IMR-90 (cell line): Measurements from ENCODE around the gene PIK3C3. TPM values are rescaled to one million over a fixed set of nuclear protein-coding genes. Genes with fewer than 3 reads are reported as not detected.
A peak's percentile ranks its signal among the peaks of the same experiment; 100 is the strongest.

Experiments
- ATAC-seq: fragments of 200-7000 bp; cut with Tn5 transposase; 2 replicates; pipeline ENCODE4 v1.9.1; 2020; ENCODE audit warnings: low read depth, mild to moderate bottlenecking, moderate library complexity
- BruUV-seq: library from RNA; stranded (reverse); fragments of 400-500 nt; replicated peaks from 2 replicates; lab custom pipeline; 2021; lab: Mats Ljungman, UMichigan
- CTCF ChIA-PET: fragments of 300-600 bp; formaldehyde crosslinking; extraction: SDS; loops from one replicate; lab custom pipeline; 2021; ENCODE audit warnings: antibody characterized with exemption; lab: Yijun Ruan, JAX
- POLR2A ChIA-PET: fragments of 300-600 bp; sonication (Branson Sonifier 250); formaldehyde crosslinking; loops from one replicate; lab custom pipeline; 2022; ENCODE audit warnings: antibody characterized with exemption; ENCODE audit not compliant: unreplicated experiment; lab: Charles Lee
- DNase-seq: peaks from one replicate; pipeline ENCODE4 v3.0.0; 2013
- H2AFZ ChIP-seq: replicated peaks from 2 replicates; pipeline ENCODE3; 2013; ENCODE audit warnings: low read length, mild to moderate bottlenecking; ENCODE audit not compliant: poor library complexity
- H2AK5ac ChIP-seq: 2 replicates; pipeline ENCODE4 v1.6.1; 2013; ENCODE audit warnings: low read depth, low read length, inconsistent platforms
- H2AK9ac ChIP-seq: replicated peaks from 2 replicates; pipeline ENCODE3; 2013; ENCODE audit warnings: mild to moderate bottlenecking, low read depth, low read length, moderate library complexity; ENCODE audit not compliant: poor library complexity
- H2BK120ac ChIP-seq: 2 replicates; pipeline ENCODE4 v1.6.1; 2013; ENCODE audit warnings: low read depth, low read length, inconsistent platforms
- H2BK15ac ChIP-seq: 3 replicates; pipeline ENCODE4 v1.6.1; 2013; ENCODE audit warnings: low read depth, low read length, inconsistent platforms
- H2BK20ac ChIP-seq: 2 replicates; pipeline ENCODE4 v1.6.1; 2013; ENCODE audit warnings: low read depth, mild to moderate bottlenecking, inconsistent platforms, low read length, moderate library complexity
- H2BK5ac ChIP-seq: 2 replicates; pipeline ENCODE4 v1.6.1; 2013; ENCODE audit warnings: mild to moderate bottlenecking, low read depth, low read length, inconsistent platforms; ENCODE audit not compliant: poor library complexity, severe bottlenecking
- H3K14ac ChIP-seq: replicated peaks from 2 replicates; pipeline ENCODE4 v1.6.1; 2013; ENCODE audit warnings: low read depth, low read length, inconsistent platforms
- H3K18ac ChIP-seq: 2 replicates; pipeline ENCODE4 v1.6.1; 2013; ENCODE audit warnings: low read depth, low read length, control low read depth
- H3K23ac ChIP-seq: 2 replicates; pipeline ENCODE4 v1.6.1; 2013; ENCODE audit warnings: low read depth, low read length, inconsistent platforms
- H3K27ac ChIP-seq: 2 replicates; pipeline ENCODE4 v1.5.1; 2013; ENCODE audit warnings: mild to moderate bottlenecking, control low read depth, low read length; ENCODE audit not compliant: insufficient read depth
- H3K27me3 ChIP-seq: 2 replicates; pipeline ENCODE4 v1.6.1; 2013; ENCODE audit warnings: low read length; ENCODE audit not compliant: control insufficient read depth, insufficient read depth
- H3K36me3 ChIP-seq: 2 replicates; pipeline ENCODE4 v1.6.1; 2013; ENCODE audit warnings: low read length, mixed read lengths; ENCODE audit not compliant: control insufficient read depth, insufficient read depth
- H3K4ac ChIP-seq: 2 replicates; pipeline ENCODE4 v1.6.1; 2013; ENCODE audit warnings: low read depth, low read length, inconsistent platforms
- H3K4me1 ChIP-seq: 2 replicates; pipeline ENCODE4 v1.6.1; 2013; ENCODE audit warnings: low read length, mixed read lengths; ENCODE audit not compliant: control insufficient read depth, insufficient read depth
- H3K4me2 ChIP-seq: 2 replicates; pipeline ENCODE4 v1.6.1; 2013; ENCODE audit warnings: low read depth, mild to moderate bottlenecking, control low read depth, low read length, moderate library complexity
- H3K4me3 ChIP-seq: 2 replicates; pipeline ENCODE4 v1.5.1; 2013; ENCODE audit warnings: low read depth, mild to moderate bottlenecking, control low read depth, low read length, moderate library complexity; ENCODE audit not compliant: insufficient read depth
- H3K56ac ChIP-seq: 2 replicates; pipeline ENCODE4 v1.6.1; 2013; ENCODE audit warnings: low read length, inconsistent platforms; ENCODE audit not compliant: insufficient read depth; ENCODE audit errors: extremely low read depth
- H3K79me1 ChIP-seq, 2 experiments: 2 replicates each; pipeline ENCODE4 v1.6.1; 2013; ENCODE audit warnings: low read length in 2 of 2, inconsistent platforms in 1 of 2, low read depth in 1 of 2
- H3K9ac ChIP-seq: 2 replicates; pipeline ENCODE4 v1.6.1; 2013; ENCODE audit warnings: low read depth, low read length, control low read depth
- H3K9me1 ChIP-seq: 2 replicates; pipeline ENCODE4 v1.6.1; 2013; ENCODE audit warnings: low read length, inconsistent platforms; ENCODE audit not compliant: insufficient read depth
- H3K9me3 ChIP-seq: 2 replicates; pipeline ENCODE4 v1.6.1; 2013; ENCODE audit warnings: low read length; ENCODE audit not compliant: control insufficient read depth, insufficient read depth
- H4K20me1 ChIP-seq: 2 replicates; pipeline ENCODE4 v1.6.1; 2013; ENCODE audit warnings: low read length, inconsistent platforms; ENCODE audit not compliant: insufficient read depth
- H4K5ac ChIP-seq: 2 replicates; pipeline ENCODE4 v1.6.1; 2013; ENCODE audit warnings: mild to moderate bottlenecking, low read depth, low read length, control low read depth
- H4K8ac ChIP-seq, 2 experiments: 2 replicates each; pipeline ENCODE4 v1.6.1; 2013; ENCODE audit warnings: low read depth in 2 of 2, low read length in 2 of 2, control low read depth in 1 of 2, inconsistent platforms in 1 of 2
- H4K91ac ChIP-seq: 2 replicates; pipeline ENCODE4 v1.6.1; 2013; ENCODE audit warnings: low read depth, low read length, inconsistent platforms; ENCODE audit not compliant: insufficient read depth
- BHLHE40 ChIP-seq: fragments of 150-350 bp; IDR thresholded peaks from 2 replicates; pipeline ENCODE4 v1.6.1; 2016; ENCODE audit warnings: mild to moderate bottlenecking, low read depth, low read length
- CEBPB ChIP-seq: IDR thresholded peaks from 2 replicates; pipeline ENCODE4 v1.6.1; 2012; ENCODE audit warnings: low read depth, low read length, improper control_type of control experiment
- CHD1 ChIP-seq: IDR thresholded peaks from 2 replicates; pipeline ENCODE4 v1.6.1; 2012; ENCODE audit warnings: low read depth, low read length, improper control_type of control experiment
- FOS ChIP-seq: fragments of 150-350 bp; IDR thresholded peaks from 2 replicates; pipeline ENCODE4 v1.6.1; 2016; ENCODE audit warnings: low read depth, low read length
- MAFK ChIP-seq: IDR thresholded peaks from 2 replicates; pipeline ENCODE4 v1.6.1; 2012; ENCODE audit warnings: low read depth, low read length, improper control_type of control experiment
- MAZ ChIP-seq: IDR thresholded peaks from 2 replicates; pipeline ENCODE4 v1.6.1; 2012; ENCODE audit warnings: low read depth, mild to moderate bottlenecking, low read length, improper control_type of control experiment, moderate library complexity, borderline replicate concordance
- NFE2L2 ChIP-seq: fragments of 150-350 bp; IDR thresholded peaks from 2 replicates; pipeline ENCODE4 v1.6.1; 2016; ENCODE audit warnings: low read depth, mild to moderate bottlenecking, low read length
- POLR2A ChIP-seq: IDR thresholded peaks from 2 replicates; pipeline ENCODE4 v1.6.1; 2012; ENCODE audit warnings: mild to moderate bottlenecking, low read depth, low read length
- RAD21 ChIP-seq: IDR thresholded peaks from 2 replicates; pipeline ENCODE4 v1.6.1; 2012; ENCODE audit warnings: low read length, improper control_type of control experiment
- RCOR1 ChIP-seq: IDR thresholded peaks from 2 replicates; pipeline ENCODE4 v1.6.1; 2012; ENCODE audit warnings: mild to moderate bottlenecking, low read length, improper control_type of control experiment; ENCODE audit not compliant: insufficient replicate concordance
- RFX5 ChIP-seq: IDR thresholded peaks from 2 replicates; pipeline ENCODE4 v1.8.0; 2012; ENCODE audit warnings: low read depth, mild to moderate bottlenecking, low read length, moderate library complexity
- SMC3 ChIP-seq: fragments of 150-350 bp; IDR thresholded peaks from 2 replicates; pipeline ENCODE4 v1.6.1; 2016; ENCODE audit warnings: low read depth, mild to moderate bottlenecking, antibody characterized with exemption, low read length, moderate library complexity
- WGBS, 2 experiments: methylation state at CpG; one replicate each; pipeline versions ENCODE4 v1.1.5 to v1.1.7; 2013; ENCODE audit warnings: missing lambda C conversion rate in 2 of 2; ENCODE audit not compliant: insufficient read length in 1 of 2; ENCODE audit errors: extremely low coverage in 2 of 2; 5-methylcytosine and 5-hydroxymethylcytosine counted together
- dilution Hi-C: fragments of 300-500 bp; cut with HindIII; formaldehyde crosslinking; loops from one replicate; pipeline ENCODE4 v1.14.3; 2018; ENCODE audit warnings: low sequenced_read_pairs; ENCODE audit not compliant: unreplicated experiment
- in situ Hi-C: fragments of 300-500 bp; cut with MboI; formaldehyde crosslinking; loops from 3 replicates; pipeline ENCODE4 v1.14.3; 2019; ENCODE audit warnings: low sequenced_read_pairs, inconsistent platforms, mixed read lengths
- intact Hi-C: fragments of 100-400 bp; cut with micrococcal nuclease; formaldehyde crosslinking; loops from 2 replicates; pipeline ENCODE4 v1.10.0; 2022
- polyA plus RNA-seq, 3 experiments: library from polyadenylated mRNA; depleted of rRNA; stranded (reverse); fragments of >200 nt; gene quantifications; 2 replicates each; pipeline ENCODE4 v1.2.3, GENCODE V29; 2012; ENCODE audit warnings: low replicate concordance in 1 of 3
- total RNA-seq: library from RNA; depleted of rRNA; stranded (reverse); fragments of >200 nt; gene quantifications from 2 replicates; pipeline ENCODE4 v1.2.3, GENCODE V29; 2012
- TF ChIP-seq, protein P1 (sequence below): conservative IDR thresholded peaks from 2 replicates; pipeline ENCODE4 v1.5.1; 2012; ENCODE audit warnings: mild to moderate bottlenecking, low read depth, low read length, improper control_type of control experiment
- TF ChIP-seq, protein P2 (sequence below): fragments of 150-350 bp; IDR thresholded peaks from 2 replicates; pipeline ENCODE4 v1.6.1; 2016; ENCODE audit warnings: low read depth, mild to moderate bottlenecking, low read length, moderate library complexity, borderline replicate concordance

Gene PIK3C3
- total and polyA plus RNA-seq, 2 of the 4 experiments (the other 2 are of a cell fraction), result 41.2 to 57.2 TPM

DNA sequence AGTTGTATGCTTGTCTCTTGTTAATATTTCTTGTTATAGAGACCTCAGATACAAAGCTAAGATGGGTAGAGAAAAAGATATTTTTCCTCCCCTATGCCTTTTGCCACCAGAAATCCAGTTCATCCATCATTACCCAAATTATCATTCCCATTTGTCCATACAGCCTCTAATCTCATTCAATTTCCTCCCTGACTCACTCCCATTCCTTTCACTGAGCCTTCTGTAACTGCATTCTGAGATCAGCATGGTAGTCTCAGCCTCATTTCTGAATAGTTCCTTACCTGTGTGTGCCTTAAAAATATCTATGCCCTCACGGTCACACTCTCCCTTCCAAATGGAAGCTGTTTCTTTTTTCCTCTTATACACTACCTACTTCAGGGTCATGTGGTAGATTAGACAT is 15.7 kb upstream of the PIK3C3 start (continued):
- TF ChIP-seq MAZ, result no peak

DNA sequence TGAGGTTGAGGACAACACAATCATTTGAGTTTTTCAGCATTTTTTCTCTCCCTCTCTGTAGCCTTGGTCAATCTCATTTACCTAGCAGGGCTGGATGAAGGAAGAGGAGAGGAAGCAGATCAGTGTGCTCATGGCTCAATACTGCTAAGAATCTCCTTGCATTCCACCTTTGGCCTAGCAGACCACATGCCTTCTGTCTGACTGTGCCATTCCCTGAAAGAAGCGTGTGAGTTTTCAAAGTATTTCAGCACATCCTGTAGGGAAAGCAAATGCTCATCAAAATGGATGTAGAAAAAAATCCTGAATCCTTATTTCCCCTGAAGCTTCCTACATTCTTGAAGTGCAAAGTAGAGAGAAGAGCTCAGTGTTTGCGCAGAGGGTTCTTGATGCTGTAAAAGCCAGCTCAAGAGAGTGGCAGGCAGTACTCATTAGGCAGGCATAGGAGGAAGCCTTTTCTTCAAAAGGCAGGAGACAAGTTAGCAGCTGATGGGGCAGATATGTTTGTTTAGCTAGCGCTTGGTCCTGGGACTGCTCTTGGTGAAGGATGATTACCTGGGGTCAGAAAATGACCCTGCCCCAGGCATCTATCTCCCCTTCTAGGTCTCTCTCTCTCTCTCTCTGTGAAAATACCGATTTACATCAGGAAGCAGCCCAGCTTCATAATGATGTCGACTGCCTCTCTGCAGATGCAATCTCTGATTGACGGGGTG is 14.4 kb upstream of the PIK3C3 start:
- no TSS peak for BruUV-seq
- intact Hi-C loops (no loop called here), dilution Hi-C loops (no loop called here), in situ Hi-C loops (no loop called here)
- ATAC-seq (peak; percentile 94), DNase-seq (peak; percentile 97)
- Histone ChIP-seq H2AK9ac (peak overlapping the region; percentile 81), H3K27ac (peak overlapping the region; percentile 97), H2BK15ac (peak overlapping the region; percentile 88), H3K4ac (peak overlapping the region; percentile 93), H3K18ac (peak overlapping the region; percentile 84), H2BK120ac (peak overlapping the region; percentile 96), H3K4me1 (peaks cover 21% of the 10 kb centered on the region), H3K9me3 (no peaks in the 10 kb centered on the region), H3K23ac (peak overlapping the region; percentile 85), H2AK5ac (peak overlapping the region; percentile 87), H2BK20ac (peak overlapping the region; percentile 97), H3K79me1 (no peaks in the 10 kb centered on the region), H3K36me3 (no peaks in the 10 kb centered on the region), H4K5ac (peak overlapping the region; percentile 87), H3K56ac (peak overlapping the region; percentile 76), H3K14ac (peak overlapping the region; percentile 91), H2BK5ac (peak overlapping the region; percentile 86), H3K27me3 (no peaks in the 10 kb centered on the region), H3K9ac (peak overlapping the region; percentile 59), H3K4me3 (no peak overlapping the region), H3K9me1 (peaks cover 6% of the 10 kb centered on the region), H4K20me1 (no peaks in the 10 kb centered on the region), H4K8ac (peak overlapping the region; percentile 52 to 89), H3K4me2 (peak overlapping the region; percentile 69), H4K91ac (peak overlapping the region; percentile 88), H2AFZ (peak overlapping the region; percentile 66)
- WGBS, 2 experiments, result no CpG with 5 or more reads among the region's 6 CpGs
- POLR2A ChIA-PET, result no interaction called here
- CTCF ChIA-PET, result interaction anchor here (0.6 kb wide), 1 partner anchor 113 kb away, joined by 3 read pairs; no protein-coding TSS in a partner anchor
- TF ChIP-seq POLR2A (no peak), SMC3 (no peak), MAZ (no peak), BHLHE40 (peak; percentile 62; the same call in 1 of the 2 replicates), CEBPB (peak; percentile 76), CHD1 (no peak), NFE2L2 (no peak), RCOR1 (no peak), RAD21 (no peak), FOS (peak; percentile 48; the same call in 1 of the 2 replicates), RFX5 (no peak), MAFK (peak; percentile 25; the same call in 1 of the 2 replicates)
- TF ChIP-seq, protein P1, sequence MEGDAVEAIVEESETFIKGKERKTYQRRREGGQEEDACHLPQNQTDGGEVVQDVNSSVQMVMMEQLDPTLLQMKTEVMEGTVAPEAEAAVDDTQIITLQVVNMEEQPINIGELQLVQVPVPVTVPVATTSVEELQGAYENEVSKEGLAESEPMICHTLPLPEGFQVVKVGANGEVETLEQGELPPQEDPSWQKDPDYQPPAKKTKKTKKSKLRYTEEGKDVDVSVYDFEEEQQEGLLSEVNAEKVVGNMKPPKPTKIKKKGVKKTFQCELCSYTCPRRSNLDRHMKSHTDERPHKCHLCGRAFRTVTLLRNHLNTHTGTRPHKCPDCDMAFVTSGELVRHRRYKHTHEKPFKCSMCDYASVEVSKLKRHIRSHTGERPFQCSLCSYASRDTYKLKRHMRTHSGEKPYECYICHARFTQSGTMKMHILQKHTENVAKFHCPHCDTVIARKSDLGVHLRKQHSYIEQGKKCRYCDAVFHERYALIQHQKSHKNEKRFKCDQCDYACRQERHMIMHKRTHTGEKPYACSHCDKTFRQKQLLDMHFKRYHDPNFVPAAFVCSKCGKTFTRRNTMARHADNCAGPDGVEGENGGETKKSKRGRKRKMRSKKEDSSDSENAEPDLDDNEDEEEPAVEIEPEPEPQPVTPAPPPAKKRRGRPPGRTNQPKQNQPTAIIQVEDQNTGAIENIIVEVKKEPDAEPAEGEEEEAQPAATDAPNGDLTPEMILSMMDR, result no peak
- TF ChIP-seq, protein P2, sequence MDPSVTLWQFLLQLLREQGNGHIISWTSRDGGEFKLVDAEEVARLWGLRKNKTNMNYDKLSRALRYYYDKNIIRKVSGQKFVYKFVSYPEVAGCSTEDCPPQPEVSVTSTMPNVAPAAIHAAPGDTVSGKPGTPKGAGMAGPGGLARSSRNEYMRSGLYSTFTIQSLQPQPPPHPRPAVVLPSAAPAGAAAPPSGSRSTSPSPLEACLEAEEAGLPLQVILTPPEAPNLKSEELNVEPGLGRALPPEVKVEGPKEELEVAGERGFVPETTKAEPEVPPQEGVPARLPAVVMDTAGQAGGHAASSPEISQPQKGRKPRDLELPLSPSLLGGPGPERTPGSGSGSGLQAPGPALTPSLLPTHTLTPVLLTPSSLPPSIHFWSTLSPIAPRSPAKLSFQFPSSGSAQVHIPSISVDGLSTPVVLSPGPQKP, result no peak
